ENCODE results near the gene GNPTG. TPM values are rescaled to one million over a fixed set of nuclear protein-coding genes. Genes with fewer than 3 reads are reported as not detected.

The GNPTG gene
- total RNA-seq, 1 experiment from 2014 or later, result 40.6 TPM

DNA sequence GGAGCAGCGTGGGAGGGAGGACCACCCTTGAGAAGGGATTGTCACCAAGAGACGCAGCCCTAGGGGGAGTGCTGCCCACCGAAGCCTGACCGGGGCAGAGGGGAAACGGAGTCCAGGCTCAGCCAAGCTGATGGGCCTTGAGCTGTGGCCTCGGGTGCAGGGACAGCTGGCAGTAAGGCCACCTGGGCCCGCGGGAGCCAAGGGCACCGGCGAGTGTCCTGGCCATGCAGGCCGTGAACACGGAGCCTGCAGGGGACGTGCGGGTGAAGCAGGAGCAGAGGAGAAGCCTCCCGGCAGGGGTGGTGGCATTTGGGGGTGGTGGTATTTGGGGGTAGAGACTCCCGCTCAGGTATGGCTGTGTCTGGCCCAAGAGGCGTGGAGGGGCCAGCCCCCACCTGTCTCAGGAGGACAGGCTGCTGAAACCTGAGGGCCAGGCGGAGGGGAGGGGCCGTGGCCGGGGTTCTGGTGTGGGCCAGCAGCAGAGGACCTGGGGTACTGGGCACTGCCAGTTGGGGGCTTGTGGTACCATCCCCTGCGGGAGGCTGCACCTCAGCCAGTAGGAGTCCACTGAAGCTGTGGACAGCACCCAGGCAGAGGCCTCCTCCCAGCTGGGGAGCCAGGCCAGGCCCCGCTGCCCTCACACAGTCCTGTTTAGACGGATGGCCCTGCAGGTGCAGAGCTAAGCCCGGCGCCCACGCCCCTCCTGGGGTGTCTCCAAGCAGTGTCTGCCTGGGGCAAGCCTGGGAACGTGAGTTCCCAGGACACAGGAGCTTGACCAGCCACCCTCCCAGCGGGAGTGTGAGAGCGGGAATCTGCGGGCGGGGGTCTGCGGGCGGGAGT is 4.5 kb downstream of the GNPTG start:
- BruUV-seq (replicated peaks), result no TSS peak
- Histone ChIP-seq H4K20me1 (ENCODE audit: insufficient read depth) (peaks cover 38% of the 10 kb centered on the region), H3F3A (ENCODE audit: insufficient read depth, low read depth) (peaks cover 41% of the 10 kb centered on the region; the same call in 1 of the 2 replicates), H3K9me3 (ENCODE audit: insufficient read depth, low read depth) (no peaks in the 10 kb centered on the region), H3K9me2 (ENCODE audit: insufficient read depth) (no peaks in the 10 kb centered on the region), H3K36me3 (ENCODE audit: low read depth) (peaks cover 8% of the 10 kb centered on the region; the same call in 1 of the 2 replicates), H3K27me3 (ENCODE audit: insufficient read depth, low read depth) (no peaks in the 10 kb centered on the region), H3K4me2 (no peak overlapping the region), H3K4me1 (replicated peaks; ENCODE audit: insufficient read depth) (peaks cover 20% of the 10 kb centered on the region), H2AFZ (no peak overlapping the region), H3K79me2 (ENCODE audit: low read depth) (peaks cover 70% of the 10 kb centered on the region), H3K27ac (no peak overlapping the region), H3K4me3 (no peak overlapping the region)
- no peak for TF ChIP-seq EZH2 (IDR thresholded peaks at IDR 0.05; ENCODE audit: low read depth)
- TF ChIP-seq, protein P1, sequence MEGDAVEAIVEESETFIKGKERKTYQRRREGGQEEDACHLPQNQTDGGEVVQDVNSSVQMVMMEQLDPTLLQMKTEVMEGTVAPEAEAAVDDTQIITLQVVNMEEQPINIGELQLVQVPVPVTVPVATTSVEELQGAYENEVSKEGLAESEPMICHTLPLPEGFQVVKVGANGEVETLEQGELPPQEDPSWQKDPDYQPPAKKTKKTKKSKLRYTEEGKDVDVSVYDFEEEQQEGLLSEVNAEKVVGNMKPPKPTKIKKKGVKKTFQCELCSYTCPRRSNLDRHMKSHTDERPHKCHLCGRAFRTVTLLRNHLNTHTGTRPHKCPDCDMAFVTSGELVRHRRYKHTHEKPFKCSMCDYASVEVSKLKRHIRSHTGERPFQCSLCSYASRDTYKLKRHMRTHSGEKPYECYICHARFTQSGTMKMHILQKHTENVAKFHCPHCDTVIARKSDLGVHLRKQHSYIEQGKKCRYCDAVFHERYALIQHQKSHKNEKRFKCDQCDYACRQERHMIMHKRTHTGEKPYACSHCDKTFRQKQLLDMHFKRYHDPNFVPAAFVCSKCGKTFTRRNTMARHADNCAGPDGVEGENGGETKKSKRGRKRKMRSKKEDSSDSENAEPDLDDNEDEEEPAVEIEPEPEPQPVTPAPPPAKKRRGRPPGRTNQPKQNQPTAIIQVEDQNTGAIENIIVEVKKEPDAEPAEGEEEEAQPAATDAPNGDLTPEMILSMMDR (conservative IDR thresholded peaks at IDR 0.05), result no peak
- DNase-seq, result no peak
- ChIA-PET POLR2A (ENCODE audit: unreplicated experiment) (interaction anchor here (0.5 to 0.6 kb wide), 2 partner anchors 30 to 608 kb away, joined by 3 read pairs; partner anchors contain the start of gene RPS2), CTCF (interaction anchor here (0.6 kb wide), 1 partner anchor 561 kb away, joined by 3 read pairs; no protein-coding TSS in a partner anchor)
- intact Hi-C loops (cut with micrococcal nuclease; ENCODE audit: unreplicated experiment), result no loop called here

DNA sequence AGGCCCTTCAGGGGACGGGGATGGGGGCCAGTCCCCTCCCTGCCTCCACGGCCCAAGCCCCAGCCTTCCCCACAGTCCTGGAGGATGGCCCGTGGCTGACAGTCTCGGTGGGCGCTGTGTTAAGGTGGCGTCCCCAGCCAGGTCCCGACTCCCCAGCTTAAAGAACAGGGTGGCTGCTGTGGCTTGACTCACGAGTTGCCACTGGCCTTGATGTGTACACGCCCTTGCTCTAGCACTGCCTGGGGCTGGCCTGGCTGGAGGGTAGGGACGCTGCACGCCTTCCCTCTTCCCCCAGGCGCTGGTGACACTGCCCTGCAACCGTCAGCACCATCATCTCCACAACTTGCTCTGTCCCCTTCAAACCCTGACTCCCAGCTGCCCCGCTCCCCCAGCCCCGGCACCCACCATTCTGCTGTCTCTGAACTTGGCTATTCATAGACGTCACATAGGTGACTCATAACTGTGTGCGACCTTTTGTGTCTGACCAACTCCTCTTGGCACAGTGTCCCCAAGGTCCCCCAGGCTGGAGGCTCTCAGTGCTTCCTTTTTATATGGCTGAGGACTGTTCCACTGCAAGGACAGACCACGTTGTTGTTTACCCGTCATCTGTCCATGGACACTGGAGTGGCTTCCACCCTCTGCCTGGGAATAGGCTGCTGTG is 6.3 kb downstream of the GNPTG start:
- CTCF ChIA-PET, result no interaction called here
- peak overlapping the region; percentile 34 for H3K4me2 ChIP-seq

More for the DNA sequence above, 6.3 kb downstream of the GNPTG start:
- H3K4me1 ChIP-seq (replicated peaks; ENCODE audit: insufficient read depth), result peaks cover 13% of the 10 kb centered on the region
- H3K4me3 ChIP-seq, result no peak overlapping the region
- POLR2A ChIA-PET (ENCODE audit: unreplicated experiment), result interaction anchor here (0.6 kb wide), 1 partner anchor 21 kb away, joined by 4 read pairs; no protein-coding TSS in a partner anchor
- H3K9me2 ChIP-seq (ENCODE audit: insufficient read depth), result no peaks in the 10 kb centered on the region
- H3K9me3 ChIP-seq (ENCODE audit: insufficient read depth, low read depth), result no peaks in the 10 kb centered on the region
- intact Hi-C loops (cut with micrococcal nuclease; ENCODE audit: unreplicated experiment), result no loop called here
- no peak overlapping the region for H2AFZ ChIP-seq
- H3K36me3 ChIP-seq (ENCODE audit: low read depth), result peaks cover 12% of the 10 kb centered on the region; the same call in 1 of the 2 replicates
- peak overlapping the region; percentile 26; the same call in 1 of the 2 replicates for H3K27ac ChIP-seq
- no peaks in the 10 kb centered on the region for H3K27me3 ChIP-seq (ENCODE audit: insufficient read depth, low read depth)
- peaks cover 44% of the 10 kb centered on the region for H4K20me1 ChIP-seq (ENCODE audit: insufficient read depth)
- TF ChIP-seq, protein P1 (conservative IDR thresholded peaks at IDR 0.05), result no peak
- no peak for TF ChIP-seq EZH2 (IDR thresholded peaks at IDR 0.05; ENCODE audit: low read depth)
- H3F3A ChIP-seq (ENCODE audit: insufficient read depth, low read depth), result peaks cover 41% of the 10 kb centered on the region; the same call in 1 of the 2 replicates
- no TSS peak for BruUV-seq (replicated peaks)
- peak; percentile 54 to 79 for DNase-seq
- H3K79me2 ChIP-seq (ENCODE audit: low read depth), result peaks cover 65% of the 10 kb centered on the region
